ENCODE results near the gene LHX6. TPM values are rescaled to one million over a fixed set of nuclear protein-coding genes. Genes with fewer than 3 reads are reported as not detected.
A peak's percentile ranks its signal among the peaks of the same experiment; 100 is the strongest.

The LHX6 gene
- total and polyA plus RNA-seq, 9 of the 15 experiments (the other 6 are each of a cell fraction or from before 2014, with no cell fraction given), result 2.8 to 16.3 (median 7.9) TPM

DNA sequence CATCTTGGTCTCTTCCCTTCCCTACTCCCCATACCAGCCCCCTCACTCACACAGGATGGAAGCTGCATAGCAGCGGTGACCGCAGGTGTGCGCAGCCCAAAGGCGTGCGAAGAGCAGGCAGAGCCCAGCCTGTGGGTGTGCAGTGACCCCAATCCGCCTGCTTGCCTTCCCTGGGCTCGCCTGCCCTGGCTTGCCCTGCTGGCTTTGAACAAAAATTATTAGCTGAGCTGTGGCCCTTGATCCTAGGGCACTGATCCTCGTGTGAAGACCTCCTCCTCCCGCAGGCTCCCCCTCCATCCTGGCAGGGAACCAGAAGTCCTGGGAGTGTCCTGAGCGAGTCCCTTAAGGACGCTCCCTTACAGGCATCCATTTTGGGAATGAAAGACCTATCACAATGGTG lies 37.2 kb downstream of the LHX6 start:
- no peak for TF ChIP-seq ZNF217 (CRISPR knock-in tag; IDR thresholded peaks at IDR 0.05)
- TF ChIP-seq ZNF384 (IDR thresholded peaks at IDR 0.05; ENCODE audit: low read depth, low read length), result no peak
- no peak for TF ChIP-seq PHB (CRISPR knock-in tag; IDR thresholded peaks at IDR 0.05)
- TF ChIP-seq NELFE (IDR thresholded peaks at IDR 0.05; ENCODE audit: insufficient read depth, insufficient read length), result no peak
- TF ChIP-seq, protein P1, sequence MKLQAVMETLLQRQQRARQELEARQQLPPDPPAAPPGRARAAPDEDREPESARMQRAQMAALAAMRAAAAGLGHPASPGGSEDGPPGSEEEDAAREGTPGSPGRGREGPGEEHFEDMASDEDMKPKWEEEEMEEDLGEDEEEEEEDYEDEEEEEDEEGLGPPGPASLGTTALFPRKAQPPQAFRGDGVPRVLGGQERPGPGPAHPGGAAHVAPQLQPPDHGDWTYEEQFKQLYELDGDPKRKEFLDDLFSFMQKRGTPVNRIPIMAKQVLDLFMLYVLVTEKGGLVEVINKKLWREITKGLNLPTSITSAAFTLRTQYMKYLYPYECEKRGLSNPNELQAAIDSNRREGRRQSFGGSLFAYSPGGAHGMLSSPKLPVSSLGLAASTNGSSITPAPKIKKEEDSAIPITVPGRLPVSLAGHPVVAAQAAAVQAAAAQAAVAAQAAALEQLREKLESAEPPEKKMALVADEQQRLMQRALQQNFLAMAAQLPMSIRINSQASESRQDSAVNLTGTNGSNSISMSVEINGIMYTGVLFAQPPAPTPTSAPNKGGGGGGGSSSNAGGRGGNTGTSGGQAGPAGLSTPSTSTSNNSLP (IDR thresholded peaks at IDR 0.05; ENCODE audit: borderline replicate concordance, low read depth, low read length), result no peak
- TF ChIP-seq ILF3 (IDR thresholded peaks at IDR 0.05; ENCODE audit: borderline replicate concordance), result no peak
- TF ChIP-seq RBM17 (IDR thresholded peaks at IDR 0.05; ENCODE audit: borderline replicate concordance, low read depth, low read length), result no peak
- no peak for TF ChIP-seq ZNF511 (CRISPR knock-in tag; IDR thresholded peaks at IDR 0.05)
- peaks cover 0 to 6% of the 10 kb centered on the region in 2 experiments; a peak in 2 of 5 replicates for H3K4me1 ChIP-seq (replicated peaks in 1 of 2; ENCODE audit: control insufficient read depth in 2 of 2, insufficient read depth in 2 of 2, low read length in 2 of 2)
- H3K79me2 ChIP-seq (ENCODE audit: control insufficient read depth, insufficient read depth, low read length), result no peaks in the 10 kb centered on the region
- no TSS peak for BruUV-seq (replicated peaks)
- no peaks in the 10 kb centered on the region for H3K36me3 ChIP-seq (ENCODE audit: control insufficient read depth, insufficient read depth, low read length)
- H3K9ac ChIP-seq (ENCODE audit: insufficient read depth in 1 of 2, low read depth in 2 of 2, low read length in 2 of 2), result peak overlapping the region in 1 of 2 experiments; percentile 45; a peak in 1 of 4 replicates
- H3K27me3 ChIP-seq (ENCODE audit: control insufficient read depth in 2 of 2, insufficient read depth in 2 of 2, low read length in 2 of 2), result no peaks in the 10 kb centered on the region
- no peak overlapping the region for H3K27ac ChIP-seq (ENCODE audit: extremely low read depth, low read depth, low read length)
- no peaks in the 10 kb centered on the region for H3K9me3 ChIP-seq (replicated peaks; ENCODE audit: control insufficient read depth, insufficient read depth, low read depth, low read length)
- ChIA-PET CTCF (ENCODE audit: low intra/inter-chr PET ratio) (interaction anchor here (1.2 kb wide), 1 partner anchor 92 kb away, joined by 6 read pairs; no protein-coding TSS in a partner anchor), POLR2A (interaction anchor here (1.0 to 1.1 kb wide), 3 partner anchors 11 to 93 kb away, joined by 3 read pairs; no protein-coding TSS in a partner anchor)
- H3K4me2 ChIP-seq (ENCODE audit: insufficient read depth, low read length), result no peak overlapping the region
- in situ Hi-C loops (cut with MboI), result no loop called here
- H3K9me1 ChIP-seq (ENCODE audit: control insufficient read depth, insufficient read depth, low read length), result peaks cover 2% of the 10 kb centered on the region
- ATAC-seq, result no peak
- H3K4me3 ChIP-seq, result no peak overlapping the region
- 56% methylated on average over 11 of the region's 11 CpGs for WGBS (ENCODE audit: insufficient coverage, low coverage, missing lambda C conversion rate)
- intact Hi-C loops (cut with micrococcal nuclease), result no loop called here
- H2AFZ ChIP-seq (ENCODE audit: low read depth, low read length), result no peak overlapping the region
- no peaks in the 10 kb centered on the region for H4K20me1 ChIP-seq (replicated peaks; ENCODE audit: control insufficient read depth, insufficient read depth, low read length)
- no peak for FAIRE-seq
- no peak for DNase-seq (ENCODE audit: extremely low read depth in 1 of 4, low spot score in 3 of 4)

Measured in K562 (cell line).